Cardiac fibroblast (primary cell): Measurements from ENCODE around the gene NR3C1.

Experiments
- DNase-seq, 2 donors: peaks; one replicate each; pipeline versions ENCODE4 v3.0.0 to v3.0.0-alpha.2; 2010; ENCODE audit warnings: low read depth in 2 of 2
- H3K4me3 ChIP-seq, 2 donors: replicated peaks in 1 of 2; 1 replicate in 1 of 2; 2 replicates in 1 of 2; pipeline ENCODE4 v1.5.1; 2011; ENCODE audit warnings: low read depth in 2 of 2, low read length in 2 of 2, mild to moderate bottlenecking in 2 of 2, moderate library complexity in 1 of 2
- TF ChIP-seq, protein P1 (sequence below): IDR thresholded peaks from one replicate; pipeline ENCODE4 v1.5.1; 2011; ENCODE audit warnings: low read depth, mild to moderate bottlenecking, low read length, inconsistent platforms

Gene NR3C1

DNA sequence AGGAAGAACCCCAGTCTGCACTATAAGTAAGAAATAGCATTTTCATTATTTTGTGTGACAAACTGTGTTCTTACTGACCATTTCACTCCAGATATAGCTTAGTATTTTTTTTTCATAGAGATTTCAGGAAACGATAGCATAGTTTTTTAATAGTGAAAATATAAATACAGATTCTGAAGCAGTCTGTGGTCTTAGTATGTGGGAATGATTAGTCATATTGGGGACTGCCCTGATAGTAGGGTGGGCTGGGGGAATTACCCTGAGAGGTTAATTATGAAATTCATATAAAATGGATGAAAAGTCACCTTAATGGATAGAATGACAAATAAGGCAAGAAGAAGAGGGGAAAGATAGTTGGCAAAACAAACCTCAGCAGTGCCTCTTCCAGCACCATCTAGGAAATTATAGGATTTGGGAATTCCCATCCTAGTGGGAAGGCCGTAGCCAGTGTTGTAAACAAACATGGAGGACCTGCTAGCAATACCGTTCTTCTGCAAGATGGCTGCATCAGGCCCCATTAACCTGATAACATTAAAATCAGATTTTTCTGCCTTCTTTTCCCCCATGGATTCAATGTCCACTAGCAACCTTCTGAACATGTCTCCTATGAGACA lies 23.7 kb upstream of the NR3C1 start:
- TF ChIP-seq, protein P1, sequence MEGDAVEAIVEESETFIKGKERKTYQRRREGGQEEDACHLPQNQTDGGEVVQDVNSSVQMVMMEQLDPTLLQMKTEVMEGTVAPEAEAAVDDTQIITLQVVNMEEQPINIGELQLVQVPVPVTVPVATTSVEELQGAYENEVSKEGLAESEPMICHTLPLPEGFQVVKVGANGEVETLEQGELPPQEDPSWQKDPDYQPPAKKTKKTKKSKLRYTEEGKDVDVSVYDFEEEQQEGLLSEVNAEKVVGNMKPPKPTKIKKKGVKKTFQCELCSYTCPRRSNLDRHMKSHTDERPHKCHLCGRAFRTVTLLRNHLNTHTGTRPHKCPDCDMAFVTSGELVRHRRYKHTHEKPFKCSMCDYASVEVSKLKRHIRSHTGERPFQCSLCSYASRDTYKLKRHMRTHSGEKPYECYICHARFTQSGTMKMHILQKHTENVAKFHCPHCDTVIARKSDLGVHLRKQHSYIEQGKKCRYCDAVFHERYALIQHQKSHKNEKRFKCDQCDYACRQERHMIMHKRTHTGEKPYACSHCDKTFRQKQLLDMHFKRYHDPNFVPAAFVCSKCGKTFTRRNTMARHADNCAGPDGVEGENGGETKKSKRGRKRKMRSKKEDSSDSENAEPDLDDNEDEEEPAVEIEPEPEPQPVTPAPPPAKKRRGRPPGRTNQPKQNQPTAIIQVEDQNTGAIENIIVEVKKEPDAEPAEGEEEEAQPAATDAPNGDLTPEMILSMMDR = no peak
- no peak for DNase-seq
- no peak overlapping the region for H3K4me3 ChIP-seq

DNA sequence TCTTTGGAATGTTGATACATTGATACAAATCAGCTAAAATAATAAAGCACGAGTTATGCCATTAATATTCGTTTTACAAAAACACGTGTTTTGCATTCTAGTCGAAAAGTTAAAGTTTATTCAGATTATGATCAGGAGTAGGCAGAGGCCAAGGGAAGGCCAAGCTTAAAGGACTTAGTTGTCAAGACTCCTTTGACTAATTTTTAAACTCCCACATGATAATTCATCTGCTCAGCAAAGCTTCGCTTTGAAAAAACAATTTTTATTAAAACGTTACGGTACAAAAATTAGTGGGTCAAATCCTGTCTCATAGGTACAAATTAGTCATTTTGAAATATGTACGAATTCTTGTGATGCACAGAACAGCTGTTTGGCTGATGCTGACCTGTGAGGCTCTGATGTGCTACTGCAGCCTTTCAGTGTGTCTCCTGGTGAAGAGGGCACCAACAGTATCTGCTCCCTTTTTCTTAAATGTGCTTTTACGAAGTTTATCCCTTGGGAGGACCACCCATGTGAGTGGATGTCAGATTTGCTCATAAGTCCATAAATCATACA lies 23.0 kb upstream of the NR3C1 start:
- no peak overlapping the region for H3K4me3 ChIP-seq
- DNase-seq = no peak
- TF ChIP-seq, protein P1 = no peak

DNA sequence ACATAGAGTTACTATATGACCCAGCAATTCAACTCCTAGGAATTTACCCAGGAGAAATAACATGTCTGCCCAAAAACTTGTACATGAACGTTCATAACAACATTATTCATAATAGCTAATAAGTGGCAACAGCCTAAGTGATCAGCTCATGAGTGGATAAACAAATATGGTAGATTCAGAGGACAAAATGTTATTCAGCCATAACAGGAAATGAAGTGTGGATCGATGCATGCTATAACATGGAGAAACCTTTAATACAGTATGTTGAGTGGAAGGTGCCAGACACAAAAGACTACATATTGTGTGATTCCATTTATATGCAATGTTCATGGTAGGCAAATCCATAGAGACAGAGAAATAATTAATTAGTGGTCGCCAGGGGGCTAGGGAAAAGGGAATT lies 22.3 kb upstream of the NR3C1 start:
- H3K4me3 ChIP-seq = no peak overlapping the region
- TF ChIP-seq, protein P1 = no peak
- no peak for DNase-seq

DNA sequence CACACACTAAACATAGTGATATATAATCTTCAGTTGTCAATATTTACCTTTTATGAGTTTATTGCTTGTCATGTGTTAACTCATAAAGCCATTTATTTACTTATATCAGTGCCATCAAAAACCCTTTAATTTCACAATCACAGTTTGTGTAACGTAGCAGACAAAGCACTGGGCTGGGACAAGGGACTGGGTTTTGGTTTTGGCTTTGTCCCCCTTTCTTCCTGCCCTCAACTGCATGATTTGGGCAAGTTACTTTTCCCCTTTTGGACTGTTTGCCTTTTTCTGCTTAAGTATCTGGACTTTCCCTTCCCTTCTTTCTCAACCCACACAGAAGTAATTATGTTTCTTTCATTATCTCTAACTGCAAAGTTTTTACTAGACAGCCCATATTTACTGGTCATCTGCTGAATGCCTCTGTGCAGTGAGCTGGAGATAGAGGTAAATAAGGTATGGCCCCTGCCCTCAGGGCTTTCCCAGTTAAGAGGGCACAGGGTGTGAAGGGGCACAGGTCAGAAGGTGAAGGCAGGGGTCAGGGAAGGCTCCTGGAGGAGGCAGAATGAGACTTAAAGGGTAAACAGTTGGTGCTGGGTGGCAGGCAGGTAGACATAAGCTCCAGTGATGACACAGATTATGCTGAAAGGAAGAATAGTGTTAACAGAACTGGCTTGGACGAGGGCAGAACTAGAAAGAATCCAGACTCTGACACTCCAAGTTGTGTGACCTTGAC lies 14.8 kb upstream of the NR3C1 start:
- TF ChIP-seq, protein P1 = no peak
- no peak for DNase-seq
- H3K4me3 ChIP-seq = no peak overlapping the region

DNA sequence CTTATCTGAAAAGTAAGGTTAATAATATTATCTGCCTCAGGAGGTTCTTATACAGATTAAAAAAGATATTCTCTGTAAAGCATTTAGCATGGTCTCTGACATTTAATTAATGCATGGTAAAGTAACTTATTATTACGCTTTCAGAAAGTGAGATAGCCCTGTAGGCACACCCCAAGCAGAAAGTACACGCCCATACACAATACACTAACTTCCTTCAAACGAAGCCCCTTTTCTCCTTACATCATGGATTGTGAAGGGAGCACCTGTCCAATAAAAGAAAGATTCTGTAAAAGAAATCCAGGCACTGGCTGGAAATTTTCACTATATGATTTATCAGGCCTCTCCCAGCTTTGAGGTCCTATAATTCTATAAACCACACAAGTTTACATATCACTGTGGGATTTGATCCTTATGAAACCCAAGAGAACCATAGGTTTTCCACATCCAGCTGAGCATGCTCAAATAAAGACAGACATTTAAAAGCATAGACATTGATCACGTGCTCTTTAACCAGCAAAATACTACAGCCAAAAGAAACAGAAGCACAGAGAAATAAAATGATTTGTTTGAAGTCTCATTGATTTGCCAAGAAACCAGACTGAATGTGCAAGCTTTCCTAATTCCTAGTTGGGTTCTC lies 14.1 kb upstream of the NR3C1 start:
- DNase-seq = no peak
- TF ChIP-seq, protein P1 = no peak
- no peak overlapping the region for H3K4me3 ChIP-seq

DNA sequence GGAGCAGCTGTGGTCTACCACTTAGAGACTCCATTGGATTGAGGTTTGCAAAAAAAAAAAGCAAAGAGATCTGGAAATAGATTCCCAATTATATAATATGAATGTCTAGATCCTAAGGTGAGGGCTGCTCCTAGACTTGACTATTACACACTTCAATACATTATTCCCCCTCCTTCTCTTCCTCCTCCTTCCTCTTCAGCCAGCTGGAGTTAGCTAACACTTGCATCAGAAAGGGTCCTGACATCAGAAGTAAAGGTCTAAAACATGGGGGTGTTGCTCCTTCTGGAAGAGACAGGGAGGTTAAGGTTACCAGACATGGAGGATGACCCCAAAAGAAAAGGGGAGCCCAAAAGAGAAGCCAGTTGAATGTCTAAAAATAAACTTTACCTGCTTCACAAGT lies 12.9 kb upstream of the NR3C1 start:
- TF ChIP-seq, protein P1 = no peak
- no peak overlapping the region for H3K4me3 ChIP-seq
- no peak for DNase-seq
